ENCODE measurements around the gene PTPRN.
"Not testable (repeated sequence)": the region's sequence is repeated elsewhere in the genome, so short reads cannot be mapped to it uniquely, and the experiment has no call there.

Gene PTPRN

DNA sequence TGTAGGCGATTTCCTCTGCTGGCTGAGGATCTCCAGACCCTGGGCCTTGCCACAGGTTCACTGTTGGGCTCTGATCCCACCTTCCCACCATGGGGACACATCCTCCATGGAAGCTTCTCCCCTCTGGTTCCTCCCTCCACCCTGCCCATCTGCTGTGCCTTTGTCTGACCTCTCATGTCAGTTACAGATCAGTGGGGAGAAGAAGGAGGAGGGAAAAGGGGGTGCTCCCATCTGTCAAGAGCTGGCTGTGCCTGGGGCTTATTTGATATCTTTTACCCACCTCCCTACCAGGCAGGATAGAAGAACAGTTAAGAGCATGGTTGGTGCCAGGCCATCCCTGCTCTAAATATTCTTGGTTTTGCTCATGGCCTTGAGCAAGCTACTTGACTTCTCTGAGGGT is 42.3 kb downstream of the PTPRN start:
- no peak for DNase-seq

DNA sequence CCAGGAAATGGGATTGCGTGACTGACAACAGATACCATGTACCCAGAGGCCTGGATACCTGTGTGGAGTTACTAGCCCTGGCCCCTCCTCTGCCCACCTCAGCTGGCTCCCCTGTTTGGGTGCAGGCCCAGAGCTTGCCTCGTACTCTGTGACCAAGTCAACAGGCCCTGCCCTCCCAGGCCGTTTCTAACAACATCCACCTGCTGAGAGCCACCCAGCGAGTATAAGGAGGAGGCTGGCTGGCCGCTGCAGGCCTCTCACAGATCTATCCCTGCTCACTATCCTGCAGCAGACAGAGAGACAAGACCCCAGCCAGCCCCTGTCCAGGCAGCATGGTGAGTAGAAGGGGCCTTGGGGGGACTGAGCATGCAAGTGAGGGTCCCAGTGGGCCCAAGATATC is 43.0 kb downstream of the PTPRN start:
- no peak for DNase-seq

GRCh38 chr2:219261024-219261855 is 48.0 kb downstream of the PTPRN start:
- DNase-seq: no peak

GRCh38 chr2:219258942-219259341 is 50.3 kb downstream of the PTPRN start:
- DNase-seq: not testable (repeated sequence)

DNA sequence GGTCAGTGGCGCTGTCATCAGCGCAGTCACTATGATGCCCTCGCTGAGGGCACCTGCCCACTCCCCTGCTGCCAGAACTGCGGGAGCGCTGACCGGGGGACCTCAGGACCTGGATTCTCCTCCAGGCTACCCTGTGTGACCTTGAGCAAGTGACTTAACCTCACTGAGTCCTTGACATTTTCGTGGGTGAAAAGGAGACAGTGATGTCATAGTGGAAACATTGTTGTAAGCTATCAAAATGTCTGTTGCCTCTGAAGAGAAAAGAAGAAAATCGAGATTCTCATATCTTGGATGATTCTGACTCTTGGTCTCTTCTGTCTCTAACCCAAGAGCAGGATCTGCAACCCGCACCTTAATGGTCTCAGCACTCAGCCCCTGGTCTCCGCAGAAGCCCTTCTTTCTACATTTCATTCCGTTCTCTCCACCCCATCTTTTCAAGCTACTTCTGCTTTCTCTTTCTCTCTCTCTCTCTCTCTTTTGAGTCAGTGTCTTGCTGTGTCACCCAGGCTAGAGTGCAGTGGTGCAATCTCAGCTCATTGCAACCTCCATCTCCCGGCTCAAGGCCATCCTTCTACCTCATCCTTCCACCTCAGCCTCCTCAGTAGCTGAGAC is 54.5 kb downstream of the PTPRN start:
- DNase-seq: no peak

DNA sequence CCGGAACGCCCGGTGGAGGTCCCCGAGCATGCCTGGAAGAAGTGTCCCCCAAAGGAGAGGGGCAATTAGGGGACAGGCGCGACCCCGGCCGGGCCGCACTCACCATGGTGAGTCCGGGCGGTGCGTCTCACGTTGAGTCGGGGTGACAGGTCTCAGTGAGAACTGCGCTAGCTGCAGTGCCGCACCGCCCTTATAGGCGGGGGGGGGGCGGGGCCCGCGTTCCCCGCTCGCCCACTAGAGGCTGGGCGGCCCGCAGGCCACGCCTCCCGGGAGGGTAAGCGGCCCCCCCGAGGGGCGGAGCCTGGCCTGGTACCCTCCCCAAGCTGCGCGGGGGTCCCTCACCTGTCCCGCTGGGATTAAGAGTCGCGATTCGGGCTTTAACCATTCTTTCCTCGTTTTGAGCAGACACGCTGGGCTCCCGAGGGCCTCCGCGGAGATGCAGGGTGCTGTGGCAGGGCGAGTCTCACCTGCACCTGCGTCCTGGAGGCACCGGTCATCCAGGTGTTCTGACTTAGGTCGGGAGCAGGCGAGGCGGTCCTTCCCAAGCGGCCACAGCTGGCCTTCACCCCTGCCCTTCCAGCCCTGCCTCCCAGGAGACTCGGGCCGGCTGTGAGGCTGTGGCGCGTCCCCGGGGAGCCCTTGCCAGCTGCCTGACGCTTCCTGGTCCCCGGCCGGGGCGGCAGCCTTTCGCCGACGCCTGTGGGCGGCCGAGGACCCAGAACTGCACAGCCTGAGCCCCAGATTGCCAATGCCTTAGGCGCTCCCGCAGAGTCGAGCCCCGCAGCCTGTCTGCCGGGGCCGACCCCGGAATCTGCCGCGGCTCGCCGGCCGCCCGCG is 55.2 kb downstream of the PTPRN start, which contains the start of gene TUBA4A:
TUBA4A (minus strand) TSS at position 166 of the 837 bp plus-strand sequence; CDS start at position 106, 60 bp downstream.
- peak; percentile 70 for DNase-seq

- DNase-seq: peak; percentile 45
These were observed 56.1 kb downstream of the PTPRN start, which contains the start of gene TUBA4B for GRCh38 chr2:219252900-219253752. TUBA4B (plus strand) TSS chr2:219253243; CDS start chr2:219253408, 165 bp downstream.

DNA sequence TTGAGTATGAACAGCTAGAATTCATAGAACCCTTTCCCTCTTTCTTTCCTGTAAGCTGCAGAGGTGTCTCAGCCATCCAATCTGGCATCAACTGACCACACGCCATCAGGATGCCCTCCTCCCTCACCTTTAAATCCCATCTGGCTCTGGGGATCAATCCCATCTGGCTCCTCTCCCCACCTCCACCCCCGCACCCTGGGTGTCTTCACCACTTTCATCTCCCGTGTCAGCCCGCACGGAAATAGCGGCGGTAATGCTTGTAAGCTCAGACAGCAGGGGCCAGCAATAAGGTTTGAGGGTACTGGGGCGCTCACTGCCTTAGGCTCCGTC is 56.7 kb downstream of the PTPRN start:
- no peak for DNase-seq

DNA sequence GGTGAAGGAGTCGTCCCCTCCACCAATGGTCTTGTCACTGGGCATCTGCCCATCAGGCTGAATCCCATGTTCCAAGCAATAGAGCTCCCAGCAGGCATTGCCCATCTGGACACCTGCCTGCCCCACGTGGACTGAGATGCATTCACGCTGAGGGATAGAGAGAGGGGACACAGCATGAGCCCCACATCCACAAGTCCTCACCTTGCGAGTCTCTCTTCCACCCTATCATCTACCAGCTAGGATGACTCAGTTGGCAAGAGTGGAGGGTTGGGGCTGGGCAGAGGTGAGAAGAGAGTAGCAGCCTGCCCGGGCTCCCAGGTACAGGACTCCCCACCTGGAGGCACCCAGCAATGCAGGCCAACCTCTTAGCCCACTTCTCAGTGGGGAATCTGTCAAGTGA is 57.1 kb downstream of the PTPRN start:
- DNase-seq: no peak

DNA sequence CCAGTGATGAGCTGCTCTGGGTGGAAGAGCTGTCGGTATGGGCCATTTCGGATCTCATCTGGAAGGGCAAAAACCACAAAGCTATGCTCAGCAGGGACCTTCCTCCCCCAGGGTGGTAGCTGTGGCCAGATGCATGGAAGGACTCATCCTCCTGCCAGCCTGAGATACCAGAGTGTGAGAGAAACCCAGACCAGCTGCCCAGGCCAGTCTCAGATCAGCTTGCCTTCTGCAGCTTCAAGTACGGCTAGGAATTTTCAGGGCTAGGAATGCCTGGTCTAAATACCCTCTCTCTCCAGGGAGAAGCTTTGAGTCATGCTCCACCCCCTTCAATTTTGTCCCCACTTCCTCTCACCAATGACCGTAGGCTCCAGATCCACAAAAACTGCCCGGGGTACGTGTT is 57.5 kb downstream of the PTPRN start:
- DNase-seq: no peak

DNA sequence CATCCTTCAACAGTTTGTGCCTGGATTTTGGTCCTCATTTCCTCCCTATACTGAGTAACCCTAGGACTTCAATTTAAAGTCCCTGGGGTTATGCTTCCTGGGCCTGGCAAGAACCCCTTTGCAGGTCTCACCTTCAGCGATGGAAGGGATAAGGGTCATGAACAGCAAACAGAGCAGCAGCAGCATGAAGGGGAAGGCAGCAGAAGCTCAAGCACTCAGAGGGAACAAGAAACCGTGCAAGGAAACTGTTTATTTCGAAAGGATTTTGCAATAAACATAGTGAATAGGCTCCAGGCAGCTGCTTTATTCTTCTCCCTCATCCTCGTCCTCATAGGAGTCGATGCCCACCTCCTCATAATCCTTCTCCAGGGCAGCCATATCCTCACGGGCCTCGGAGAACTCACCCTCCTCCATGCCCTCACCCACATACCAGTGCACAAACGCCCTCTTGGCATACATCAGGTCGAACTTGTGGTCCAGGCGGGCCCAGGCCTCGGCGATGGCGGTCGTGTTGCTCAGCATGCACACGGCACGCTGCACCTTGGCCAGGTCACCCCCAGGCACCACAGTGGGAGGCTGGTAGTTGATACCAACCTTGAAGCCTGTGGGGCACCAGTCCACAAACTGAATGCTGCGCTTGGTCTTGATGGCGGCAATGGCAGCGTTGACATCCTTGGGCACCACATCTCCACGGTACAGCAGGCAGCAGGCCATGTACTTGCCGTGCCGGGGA is 59.0 kb downstream of the PTPRN start:
- no peak for DNase-seq

- DNase-seq: peak; percentile 55
These were observed 59.8 kb downstream of the PTPRN start for GRCh38 chr2:219249203-219249980.

GRCh38 chr2:219248845-219249202 is 60.4 kb downstream of the PTPRN start:
- no peak for DNase-seq

DNA sequence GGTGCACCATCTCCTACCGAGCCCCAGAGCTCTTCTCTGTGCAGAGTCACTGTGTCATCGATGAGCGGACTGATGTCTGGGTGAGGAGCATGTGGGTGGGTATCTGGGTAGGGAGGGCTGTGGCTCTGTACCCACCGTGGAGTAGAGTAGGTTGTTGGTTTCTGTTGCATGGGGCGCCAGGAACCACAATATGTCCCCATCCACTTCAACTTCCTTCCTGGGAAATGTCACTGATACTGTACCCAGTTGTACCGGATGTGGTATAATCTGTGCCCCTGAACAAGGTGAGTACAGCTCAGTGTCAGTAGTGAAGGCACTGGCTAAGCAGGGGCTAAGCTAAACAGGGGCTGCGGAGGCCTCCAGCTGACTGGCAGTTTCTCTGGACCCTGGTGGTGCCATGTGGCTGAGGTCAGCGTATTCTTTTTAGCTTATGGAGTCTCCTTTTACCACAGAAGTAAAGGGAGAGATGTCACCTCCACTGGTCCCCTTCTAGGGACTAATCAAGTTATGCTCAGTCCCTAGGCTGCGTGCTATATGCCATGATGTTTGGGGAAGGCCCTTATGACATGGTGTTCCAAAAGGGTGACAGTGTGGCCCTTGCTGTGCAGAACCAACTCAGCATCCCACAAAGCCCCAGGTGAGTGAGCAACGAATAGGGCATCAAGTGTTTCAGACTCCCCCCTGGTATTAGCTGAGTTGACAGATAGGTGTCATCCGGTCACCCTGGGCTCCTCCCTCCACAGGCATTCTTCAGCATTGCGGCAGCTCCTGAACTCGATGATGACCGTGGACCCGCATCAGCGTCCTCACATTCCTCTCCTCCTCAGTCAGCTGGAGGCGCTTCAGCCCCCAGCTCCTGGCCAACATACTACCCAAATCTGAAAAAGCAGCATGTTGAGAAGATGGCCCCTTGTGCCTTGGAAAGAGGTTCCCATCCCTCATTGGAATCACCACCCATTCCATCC is 61.2 kb downstream of the PTPRN start:
- DNase-seq: no peak

GRCh38 chr2:219246559-219246958 is 62.6 kb downstream of the PTPRN start:
- no peak for DNase-seq

DNA sequence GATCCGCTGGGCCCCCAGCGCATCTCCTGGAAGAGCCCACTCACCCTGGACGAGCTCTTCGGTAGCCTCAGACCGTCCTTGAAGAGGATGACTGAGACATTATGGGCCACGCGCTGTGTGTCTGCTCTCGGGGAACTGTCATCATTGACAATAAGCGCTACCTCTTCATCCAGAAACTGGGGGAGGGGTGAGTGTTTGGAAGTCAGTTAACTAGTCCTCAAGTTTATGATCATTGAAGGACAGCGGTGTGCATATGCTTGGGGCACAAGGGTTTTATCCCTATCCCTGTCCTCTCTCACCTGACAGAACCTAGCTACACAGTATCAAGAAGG is 63.3 kb downstream of the PTPRN start:
- DNase-seq: no peak

DNA sequence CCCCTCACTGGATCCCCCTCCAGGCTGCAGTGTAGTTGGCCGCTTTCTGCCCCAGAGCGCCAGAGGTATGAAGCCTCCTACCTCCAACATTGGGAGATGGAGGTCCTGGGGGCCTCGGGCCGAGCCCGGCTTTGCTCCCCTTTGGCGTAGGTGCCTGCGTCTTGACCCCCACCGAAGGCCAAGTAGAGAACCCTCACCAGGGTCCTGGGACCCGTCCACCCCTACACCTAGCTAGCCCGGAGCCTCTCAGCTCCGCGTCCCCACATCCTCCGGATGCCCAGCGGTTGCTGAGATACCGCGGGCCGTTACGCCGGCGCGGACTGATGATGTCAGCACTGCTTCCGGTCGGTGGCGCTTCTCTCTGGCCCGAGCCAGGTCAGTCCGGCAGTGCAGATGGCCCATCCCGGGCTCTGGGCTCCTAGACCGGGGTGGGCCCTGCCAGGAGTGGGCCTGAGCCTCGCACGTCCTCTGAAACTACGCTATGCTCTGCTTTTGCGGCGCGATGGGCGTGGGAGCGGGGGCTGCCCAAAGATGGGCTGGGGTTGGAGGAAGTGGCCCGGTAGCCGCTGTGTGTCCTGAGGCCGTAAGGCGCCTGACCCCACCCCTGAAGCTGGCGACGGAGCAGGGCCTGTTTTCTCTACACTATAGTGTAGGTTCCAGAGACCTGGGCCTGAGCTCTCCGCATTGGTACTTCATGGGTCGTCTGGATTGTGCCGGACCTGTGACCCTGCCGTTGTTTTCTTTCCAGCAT is 63.9 kb downstream of the PTPRN start, which contains the start of the genes GLB1L and STK16:
GLB1L (minus strand) TSS at position 297 of the 751 bp plus-strand sequence. CDS start 1,871 bp downstream, outside the sequence.
STK16 (plus strand) TSS at position 332 of the 751 bp plus-strand sequence. CDS start 521 bp downstream, outside the sequence.
- DNase-seq: peak; percentile 98

- no peak for DNase-seq
These were observed 64.4 kb downstream of the PTPRN start for GRCh38 chr2:219244789-219245147.

- DNase-seq: no peak
These were observed 65.9 kb downstream of the PTPRN start for GRCh38 chr2:219243291-219243761.
